Body of pancreas (tissue), 4 donors: ENCODE results near the gene ZRANB3.

Experiments
- POLR2A ChIP-seq, 3 donors: fragments of 450-650 bp; IDR thresholded peaks; one replicate each; pipeline ENCODE4 v1.6.1; 2016; ENCODE audit warnings: antibody characterized with exemption in 3 of 3, mild to moderate bottlenecking in 2 of 3
- TF ChIP-seq, protein P1 (sequence below), 7 experiments: fragments of 450-650 bp in 4 of 7; fragments of 200-600 bp in 3 of 7; sonication (generic) in 3 of 7; IDR thresholded peaks; one replicate each; pipeline ENCODE4 v1.5.1; 2016 to 2019; ENCODE audit warnings: antibody characterized with exemption in 7 of 7

DNA sequence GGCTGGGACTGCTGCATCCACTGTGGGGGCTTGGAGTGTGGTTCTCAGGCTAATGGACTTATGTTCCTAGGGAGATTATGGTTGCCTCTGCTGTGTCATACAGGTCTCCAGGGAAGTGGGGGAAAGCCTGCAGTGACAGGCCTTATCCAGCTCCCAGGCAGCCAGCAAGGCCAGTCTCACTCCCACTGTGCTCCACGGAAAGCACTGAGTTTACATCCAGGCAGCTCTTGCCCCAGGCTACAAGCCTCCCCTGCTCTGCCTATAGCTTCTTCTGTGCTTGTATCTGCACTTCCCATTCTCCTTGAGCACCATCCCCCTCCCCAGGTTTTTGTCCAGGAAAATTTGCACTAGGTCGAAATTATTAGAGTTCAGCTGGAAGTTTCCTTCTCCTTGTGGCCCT, 231.9 kb downstream of the ZRANB3 start:
- TF ChIP-seq, protein P1, sequence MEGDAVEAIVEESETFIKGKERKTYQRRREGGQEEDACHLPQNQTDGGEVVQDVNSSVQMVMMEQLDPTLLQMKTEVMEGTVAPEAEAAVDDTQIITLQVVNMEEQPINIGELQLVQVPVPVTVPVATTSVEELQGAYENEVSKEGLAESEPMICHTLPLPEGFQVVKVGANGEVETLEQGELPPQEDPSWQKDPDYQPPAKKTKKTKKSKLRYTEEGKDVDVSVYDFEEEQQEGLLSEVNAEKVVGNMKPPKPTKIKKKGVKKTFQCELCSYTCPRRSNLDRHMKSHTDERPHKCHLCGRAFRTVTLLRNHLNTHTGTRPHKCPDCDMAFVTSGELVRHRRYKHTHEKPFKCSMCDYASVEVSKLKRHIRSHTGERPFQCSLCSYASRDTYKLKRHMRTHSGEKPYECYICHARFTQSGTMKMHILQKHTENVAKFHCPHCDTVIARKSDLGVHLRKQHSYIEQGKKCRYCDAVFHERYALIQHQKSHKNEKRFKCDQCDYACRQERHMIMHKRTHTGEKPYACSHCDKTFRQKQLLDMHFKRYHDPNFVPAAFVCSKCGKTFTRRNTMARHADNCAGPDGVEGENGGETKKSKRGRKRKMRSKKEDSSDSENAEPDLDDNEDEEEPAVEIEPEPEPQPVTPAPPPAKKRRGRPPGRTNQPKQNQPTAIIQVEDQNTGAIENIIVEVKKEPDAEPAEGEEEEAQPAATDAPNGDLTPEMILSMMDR (IDR thresholded peaks at IDR 0.05): no peak
- TF ChIP-seq POLR2A (IDR thresholded peaks at IDR 0.05): no peak
